ENCODE data around the gene ADGB. TPM values are rescaled to one million over a fixed set of nuclear protein-coding genes. Genes with fewer than 3 reads are reported as not detected.

ADGB gene
- total and polyA plus RNA-seq, 2 donors from 2014 or later: not detected

GRCh38 chr6:146709036-146709622 lies 110.4 kb downstream of the ADGB start:
- Histone ChIP-seq H3K9me3 (ENCODE audit: control insufficient read depth in 2 of 3, insufficient read depth in 1 of 3, low read length in 3 of 3) (peaks cover 0 to 2% (median 0%) of the 10 kb centered on the region in 3 donors), H3K36me3 (ENCODE audit: control insufficient read depth in 2 of 3, insufficient read depth in 3 of 3, low read length in 3 of 3) (no peaks in the 10 kb centered on the region), H3K9ac (ENCODE audit: low read length in 3 of 3) (no peak overlapping the region), H3K27ac (ENCODE audit: low read depth in 2 of 2, low read length in 2 of 2) (no peak overlapping the region), H3K4me3 (ENCODE audit: low read length in 3 of 3) (no peak overlapping the region), H3K27me3 (ENCODE audit: control insufficient read depth, insufficient read depth, low read length) (no peaks in the 10 kb centered on the region), H3K4me1 (ENCODE audit: control insufficient read depth in 2 of 3, insufficient read depth in 2 of 3, low read depth in 1 of 3, low read length in 3 of 3) (no peaks in the 10 kb centered on the region)
- intact Hi-C loops (cut with DNase I): no loop called here
- no peak for FAIRE-seq
- DNase-seq: no peak
- no peak for TF ChIP-seq CTCF (IDR thresholded peaks at IDR 0.05; ENCODE audit: borderline replicate concordance, extremely low read depth, insufficient read depth)

- Histone ChIP-seq H3K9ac (ENCODE audit: low read length in 3 of 3) (no peak overlapping the region), H3K27me3 (ENCODE audit: control insufficient read depth, insufficient read depth, low read length) (no peaks in the 10 kb centered on the region), H3K4me1 (ENCODE audit: control insufficient read depth in 2 of 3, insufficient read depth in 2 of 3, low read depth in 1 of 3, low read length in 3 of 3) (no peaks in the 10 kb centered on the region), H3K4me3 (ENCODE audit: low read length in 3 of 3) (no peak overlapping the region), H3K36me3 (ENCODE audit: control insufficient read depth in 2 of 3, insufficient read depth in 3 of 3, low read length in 3 of 3) (no peaks in the 10 kb centered on the region), H3K27ac (ENCODE audit: low read depth in 2 of 2, low read length in 2 of 2) (no peak overlapping the region), H3K9me3 (ENCODE audit: control insufficient read depth in 2 of 3, insufficient read depth in 1 of 3, low read length in 3 of 3) (no peaks in the 10 kb centered on the region)
- intact Hi-C loops (cut with DNase I): no loop called here
- DNase-seq (no peak), FAIRE-seq (no peak)
- TF ChIP-seq CTCF (IDR thresholded peaks at IDR 0.05; ENCODE audit: borderline replicate concordance, extremely low read depth, insufficient read depth): no peak
Measured at GRCh38 chr6:146719387-146719786, 120.6 kb downstream of the ADGB start.

- no peaks in the 10 kb centered on the region for H3K9me3 ChIP-seq (ENCODE audit: control insufficient read depth in 2 of 3, insufficient read depth in 1 of 3, low read length in 3 of 3)
- no peak overlapping the region for H3K9ac ChIP-seq (ENCODE audit: low read length in 3 of 3)
- FAIRE-seq (no peak), DNase-seq (no peak)
- no peaks in the 10 kb centered on the region for H3K27me3 ChIP-seq (ENCODE audit: control insufficient read depth, insufficient read depth, low read length)
- intact Hi-C loops (cut with DNase I): no loop called here
- H3K27ac ChIP-seq (ENCODE audit: low read depth in 2 of 2, low read length in 2 of 2): no peak overlapping the region
- H3K4me1 ChIP-seq (ENCODE audit: control insufficient read depth in 2 of 3, insufficient read depth in 2 of 3, low read depth in 1 of 3, low read length in 3 of 3): no peaks in the 10 kb centered on the region
- H3K36me3 ChIP-seq (ENCODE audit: control insufficient read depth in 2 of 3, insufficient read depth in 3 of 3, low read length in 3 of 3): no peaks in the 10 kb centered on the region
- no peak for TF ChIP-seq CTCF (IDR thresholded peaks at IDR 0.05; ENCODE audit: borderline replicate concordance, extremely low read depth, insufficient read depth)
- no peak overlapping the region for H3K4me3 ChIP-seq (ENCODE audit: low read length in 3 of 3)
Measured at GRCh38 chr6:146739696-146740095, 140.9 kb downstream of the ADGB start.

- intact Hi-C loops (cut with DNase I): no loop called here
- no peak overlapping the region for H3K9ac ChIP-seq (ENCODE audit: low read length in 3 of 3)
- no peak overlapping the region for H3K4me3 ChIP-seq (ENCODE audit: low read length in 3 of 3)
- H3K9me3 ChIP-seq (ENCODE audit: control insufficient read depth in 2 of 3, insufficient read depth in 1 of 3, low read length in 3 of 3): no peaks in the 10 kb centered on the region
- FAIRE-seq (no peak), DNase-seq (no peak)
- H3K36me3 ChIP-seq (ENCODE audit: control insufficient read depth in 2 of 3, insufficient read depth in 3 of 3, low read length in 3 of 3): no peaks in the 10 kb centered on the region
- H3K4me1 ChIP-seq (ENCODE audit: control insufficient read depth in 2 of 3, insufficient read depth in 2 of 3, low read depth in 1 of 3, low read length in 3 of 3): no peaks in the 10 kb centered on the region
- no peak for TF ChIP-seq CTCF (IDR thresholded peaks at IDR 0.05; ENCODE audit: borderline replicate concordance, extremely low read depth, insufficient read depth)
- H3K27me3 ChIP-seq (ENCODE audit: control insufficient read depth, insufficient read depth, low read length): no peaks in the 10 kb centered on the region
- H3K27ac ChIP-seq (ENCODE audit: low read depth in 2 of 2, low read length in 2 of 2): no peak overlapping the region
Measured at GRCh38 chr6:146741609-146742008, 142.8 kb downstream of the ADGB start.

All from kidney (tissue), 14 donors.